Measurements from ENCODE around the gene NEDD4L. TPM values are rescaled to one million over a fixed set of nuclear protein-coding genes. Genes with fewer than 3 reads are reported as not detected.

NEDD4L gene
- total and polyA plus RNA-seq, 7 donors: 14.8 to 28.0 (median 19.6) TPM

DNA sequence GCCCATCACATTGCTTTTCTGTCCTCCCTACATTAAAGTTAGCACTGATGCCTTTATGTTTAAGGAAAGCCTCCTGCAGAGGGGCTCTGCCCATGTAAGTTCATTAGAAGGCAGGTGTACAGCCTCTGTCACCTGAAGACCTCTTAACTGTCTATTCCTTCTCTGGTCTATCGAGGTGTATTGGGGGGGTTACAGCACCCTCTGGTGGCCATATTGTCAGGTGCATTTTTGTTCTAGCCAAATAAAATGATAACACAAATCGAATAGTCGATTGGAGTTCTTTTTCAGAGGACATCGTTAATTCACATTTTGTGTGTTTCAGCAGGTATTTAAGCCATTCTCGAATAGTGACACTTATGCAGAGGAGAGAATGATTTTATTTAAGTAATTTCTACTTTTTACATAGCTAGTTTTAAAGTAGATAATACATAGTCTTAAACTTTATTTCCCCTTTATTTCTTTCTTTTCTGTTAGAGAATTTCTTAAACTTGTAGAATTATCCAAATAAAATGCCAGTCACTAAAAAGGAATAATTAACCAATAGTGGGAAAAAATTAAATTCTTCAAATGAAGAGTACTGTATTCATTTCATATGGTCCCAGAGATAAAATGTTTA lies 136.8 kb downstream of the NEDD4L start:
- intact Hi-C loops (cut with DNase I): loop anchor here in 1 of 2 donors (2.0 to 5.0 kb wide), 2 partner anchors 139 to 142 kb away; partner anchors contain the start of gene NEDD4L
- WGBS, 3 donors: 20 to 40% (median 25%) methylated on average over 5 of the region's 5 CpGs
- ATAC-seq: peak; percentile 57 to 72 (median 66)

DNA sequence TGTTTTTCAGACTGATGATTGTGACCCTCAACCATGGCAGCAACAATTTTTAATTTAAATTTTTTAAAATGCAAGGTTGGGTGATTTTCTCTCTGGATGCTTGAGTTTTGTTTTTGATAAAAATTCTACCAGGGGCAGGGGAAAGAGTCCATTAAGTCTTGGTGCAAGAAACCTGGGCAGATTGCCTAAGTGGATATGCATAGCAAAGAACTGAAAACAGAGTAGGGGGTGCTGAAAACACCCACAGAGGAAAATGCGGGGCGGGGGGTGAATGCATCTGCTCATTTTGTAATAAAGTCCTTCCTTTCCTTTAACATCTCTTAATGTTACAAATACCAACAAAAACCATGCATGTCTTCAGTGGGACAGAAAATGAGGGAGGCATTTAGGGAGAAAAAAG lies 138.0 kb downstream of the NEDD4L start:
- no peak overlapping the region for H3K4me3 ChIP-seq
- H3K36me3 ChIP-seq (ENCODE audit: insufficient read depth in 1 of 2, low read depth in 1 of 2): no peaks in the 10 kb centered on the region
- WGBS, 3 donors: 91 to 96% (median 91%) methylated on average over 2 of the region's 2 CpGs
- TF ChIP-seq, protein P1, sequence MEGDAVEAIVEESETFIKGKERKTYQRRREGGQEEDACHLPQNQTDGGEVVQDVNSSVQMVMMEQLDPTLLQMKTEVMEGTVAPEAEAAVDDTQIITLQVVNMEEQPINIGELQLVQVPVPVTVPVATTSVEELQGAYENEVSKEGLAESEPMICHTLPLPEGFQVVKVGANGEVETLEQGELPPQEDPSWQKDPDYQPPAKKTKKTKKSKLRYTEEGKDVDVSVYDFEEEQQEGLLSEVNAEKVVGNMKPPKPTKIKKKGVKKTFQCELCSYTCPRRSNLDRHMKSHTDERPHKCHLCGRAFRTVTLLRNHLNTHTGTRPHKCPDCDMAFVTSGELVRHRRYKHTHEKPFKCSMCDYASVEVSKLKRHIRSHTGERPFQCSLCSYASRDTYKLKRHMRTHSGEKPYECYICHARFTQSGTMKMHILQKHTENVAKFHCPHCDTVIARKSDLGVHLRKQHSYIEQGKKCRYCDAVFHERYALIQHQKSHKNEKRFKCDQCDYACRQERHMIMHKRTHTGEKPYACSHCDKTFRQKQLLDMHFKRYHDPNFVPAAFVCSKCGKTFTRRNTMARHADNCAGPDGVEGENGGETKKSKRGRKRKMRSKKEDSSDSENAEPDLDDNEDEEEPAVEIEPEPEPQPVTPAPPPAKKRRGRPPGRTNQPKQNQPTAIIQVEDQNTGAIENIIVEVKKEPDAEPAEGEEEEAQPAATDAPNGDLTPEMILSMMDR (IDR thresholded peaks at IDR 0.05): no peak
- no peak for ATAC-seq
- H3K27me3 ChIP-seq (ENCODE audit: insufficient read depth in 3 of 3, low read length in 2 of 3): no peaks in the 10 kb centered on the region
- H3K9me3 ChIP-seq: no peaks in the 10 kb centered on the region
- no peak overlapping the region for H3K27ac ChIP-seq
- intact Hi-C loops (cut with DNase I): loop anchor here in 1 of 2 donors (2.0 to 5.0 kb wide), 2 partner anchors 140 to 141 kb away; partner anchors contain the start of gene NEDD4L
- peaks cover 6% of the 10 kb centered on the region for H3K4me1 ChIP-seq
- no peak for DNase-seq

More for the DNA sequence above, 136.8 kb downstream of the NEDD4L start:
- Histone ChIP-seq H3K4me3 (no peak overlapping the region), H3K4me1 (peaks cover 6% of the 10 kb centered on the region), H3K27ac (no peak overlapping the region), H3K36me3 (ENCODE audit: insufficient read depth in 1 of 2, low read depth in 1 of 2) (no peaks in the 10 kb centered on the region), H3K27me3 (ENCODE audit: insufficient read depth in 3 of 3, low read length in 2 of 3) (no peaks in the 10 kb centered on the region), H3K9me3 (no peaks in the 10 kb centered on the region)
- DNase-seq: no peak
- TF ChIP-seq, protein P1 (IDR thresholded peaks at IDR 0.05): peak; percentile 89

DNA sequence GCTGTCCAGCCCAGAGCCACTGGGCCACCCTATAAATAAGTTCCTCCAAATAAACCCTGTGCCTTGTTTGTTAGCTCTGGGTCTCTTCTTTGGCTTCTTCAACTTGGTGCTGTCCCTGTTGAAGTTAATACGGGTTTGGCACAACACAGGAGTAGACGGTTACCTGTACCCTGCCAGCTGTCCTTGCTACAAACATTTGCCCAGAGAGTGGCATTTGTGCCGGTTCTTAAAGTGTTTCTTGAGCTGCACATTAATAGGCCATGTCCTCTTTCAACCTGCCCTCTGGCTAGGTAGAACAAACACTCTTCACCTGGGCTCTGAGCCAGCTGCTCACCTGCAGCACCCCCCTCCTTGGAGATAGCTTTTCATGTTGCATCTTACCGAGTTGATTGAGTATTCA lies 139.2 kb downstream of the NEDD4L start:
- H3K4me3 ChIP-seq: no peak overlapping the region
- TF ChIP-seq, protein P1 (IDR thresholded peaks at IDR 0.05): no peak
- ATAC-seq (peak in 1 of 4 donors; percentile 21), DNase-seq (no peak)
- no peaks in the 10 kb centered on the region for H3K27me3 ChIP-seq (ENCODE audit: insufficient read depth in 3 of 3, low read length in 2 of 3)
- 34 to 66% (median 36%) methylated on average over 4 of the region's 4 CpGs for WGBS, 3 donors
- H3K9me3 ChIP-seq: no peaks in the 10 kb centered on the region
- intact Hi-C loops (cut with DNase I): loop anchor here in 1 of 2 donors (5.0 kb wide), 1 partner anchor 141 kb away; the partner anchor contains the start of gene NEDD4L
- H3K36me3 ChIP-seq (ENCODE audit: insufficient read depth in 1 of 2, low read depth in 1 of 2): no peaks in the 10 kb centered on the region
- H3K4me1 ChIP-seq: peaks cover 6% of the 10 kb centered on the region
- no peak overlapping the region for H3K27ac ChIP-seq

DNA sequence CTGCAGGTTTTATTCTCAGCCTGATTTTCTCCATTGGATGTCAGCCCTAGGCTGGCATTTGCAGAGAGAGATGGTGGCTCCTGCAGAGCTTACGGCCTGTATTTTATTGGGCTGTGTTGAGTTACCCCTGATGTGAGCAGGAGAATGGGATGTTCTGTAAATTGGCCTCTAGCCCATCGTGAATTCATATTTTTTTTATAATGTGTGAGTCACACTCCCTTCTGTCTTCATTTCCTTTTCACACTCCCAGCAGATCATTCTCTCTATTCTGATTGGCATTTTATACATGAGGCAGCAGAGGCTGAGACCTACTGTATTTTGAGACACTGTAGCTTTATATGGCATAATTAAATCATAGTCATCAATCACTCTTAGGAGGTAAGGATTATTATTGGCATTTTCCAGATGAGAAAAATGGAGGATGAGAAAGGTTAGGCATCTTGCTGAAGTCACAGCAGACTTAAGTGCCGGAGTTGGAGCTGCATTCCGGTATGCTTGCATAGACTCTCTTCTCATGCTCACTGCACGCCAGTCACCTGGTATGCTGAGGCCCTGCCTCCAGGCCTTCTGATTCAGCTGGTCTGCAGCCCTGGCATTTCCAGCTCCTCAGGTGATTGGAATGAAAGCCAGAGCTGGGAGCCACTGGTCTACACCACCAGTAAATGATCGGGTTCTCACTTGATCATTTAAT lies 142.4 kb downstream of the NEDD4L start:
- DNase-seq: no peak
- H3K27ac ChIP-seq: peak overlapping the region; percentile 46
- TF ChIP-seq, protein P1 (IDR thresholded peaks at IDR 0.05): no peak
- no peaks in the 10 kb centered on the region for H3K36me3 ChIP-seq (ENCODE audit: insufficient read depth in 1 of 2, low read depth in 1 of 2)
- H3K4me3 ChIP-seq: no peak overlapping the region
- peak in 3 of 4 donors; percentile 57 to 66 (median 63) for ATAC-seq
- intact Hi-C loops (cut with DNase I): no loop called here
- WGBS, 3 donors: 48 to 74% (median 63%) methylated on average over 6 of the region's 6 CpGs
- peaks cover 20% of the 10 kb centered on the region for H3K4me1 ChIP-seq
- H3K27me3 ChIP-seq (ENCODE audit: insufficient read depth in 3 of 3, low read length in 2 of 3): no peaks in the 10 kb centered on the region
- no peaks in the 10 kb centered on the region for H3K9me3 ChIP-seq

Data from psoas muscle (tissue), 8 donors.